HG02678 (cell line): ENCODE data around the gene GMDS.

ENCODE experiments used
- ATAC-seq: cut with Tn5 transposase; IDR thresholded peaks from one replicate; pipeline ENCODE4 v1.9.1; 2021; ENCODE audit warnings: mild to moderate bottlenecking, moderate library complexity; ENCODE audit not compliant: unreplicated experiment

GMDS gene

GRCh38 chr6:1622220-1622850 is 623.1 kb downstream of the GMDS start:
- no peak for ATAC-seq

GRCh38 chr6:1621070-1621701 is 624.2 kb downstream of the GMDS start:
- ATAC-seq = no peak

- ATAC-seq = no peak
Observed at GRCh38 chr6:1620504-1621069, 624.8 kb downstream of the GMDS start.

GRCh38 chr6:1619673-1620503 is 625.5 kb downstream of the GMDS start:
- ATAC-seq = no peak

GRCh38 chr6:1619098-1619672 is 626.2 kb downstream of the GMDS start:
- no peak for ATAC-seq

GRCh38 chr6:1618311-1619097 is 626.9 kb downstream of the GMDS start:
- no peak for ATAC-seq

GRCh38 chr6:1617466-1618310 is 627.7 kb downstream of the GMDS start:
- no peak for ATAC-seq

GRCh38 chr6:1616701-1617463 is 628.5 kb downstream of the GMDS start:
- no peak for ATAC-seq

- ATAC-seq = no peak
Observed at GRCh38 chr6:1615853-1616420, 629.5 kb downstream of the GMDS start.

- ATAC-seq = no peak
Observed at GRCh38 chr6:1615151-1615852, 630.1 kb downstream of the GMDS start.

GRCh38 chr6:1614448-1615150 is 630.8 kb downstream of the GMDS start:
- no peak for ATAC-seq

- ATAC-seq = no peak
Observed at GRCh38 chr6:1613688-1614447, 631.5 kb downstream of the GMDS start.

GRCh38 chr6:1613346-1613687 is 632.1 kb downstream of the GMDS start:
- ATAC-seq = no peak

- ATAC-seq = no peak
Observed at GRCh38 chr6:1612974-1613306, 632.5 kb downstream of the GMDS start.

- no peak for ATAC-seq
Observed at GRCh38 chr6:1612299-1612973, 633.0 kb downstream of the GMDS start.

- ATAC-seq = no peak
Observed at GRCh38 chr6:1611572-1612298, 633.7 kb downstream of the GMDS start.
